ENCODE results near the gene KCTD1. TPM values are rescaled to one million over a fixed set of nuclear protein-coding genes. Genes with fewer than 3 reads are reported as not detected.

The KCTD1 gene
- total RNA-seq, 1 donor from 2014 or later = 17.1 TPM

- no peak overlapping the region for H2AFZ ChIP-seq (replicated peaks)
- no peak overlapping the region for H3K4me3 ChIP-seq
- no peak overlapping the region for H3K4me3 Mint-ChIP-seq
- peaks cover 5% of the 10 kb centered on the region for H3K36me3 Mint-ChIP-seq
- no peaks in the 10 kb centered on the region for H3K36me3 ChIP-seq
- H3F3A ChIP-seq (ENCODE audit: low read depth) = no peaks in the 10 kb centered on the region
- no peaks in the 10 kb centered on the region for H3K9me3 ChIP-seq (ENCODE audit: low read depth)
- no peak overlapping the region for H3K27ac ChIP-seq
- H3K27me3 Mint-ChIP-seq (ENCODE audit: insufficient read depth, low read depth) = peaks cover 2% of the 10 kb centered on the region
- H3K9ac ChIP-seq = no peak overlapping the region
- no peak overlapping the region for H3K4me2 ChIP-seq
- H3K9me3 Mint-ChIP-seq = no peaks in the 10 kb centered on the region
- H4K20me1 ChIP-seq (ENCODE audit: low read depth) = peaks cover 18% of the 10 kb centered on the region
- H3K79me2 ChIP-seq (ENCODE audit: low read depth) = peaks cover 6% of the 10 kb centered on the region
- no peaks in the 10 kb centered on the region for H3K27me3 ChIP-seq
- H3K4me1 Mint-ChIP-seq = peaks cover 26% of the 10 kb centered on the region
- H3K27ac Mint-ChIP-seq = no peak overlapping the region
- TF ChIP-seq EZH2phosphoT487 (IDR thresholded peaks at IDR 0.05) = no peak
- TF ChIP-seq EZH2 (IDR thresholded peaks at IDR 0.05) = no peak
- TF ChIP-seq, protein P1, sequence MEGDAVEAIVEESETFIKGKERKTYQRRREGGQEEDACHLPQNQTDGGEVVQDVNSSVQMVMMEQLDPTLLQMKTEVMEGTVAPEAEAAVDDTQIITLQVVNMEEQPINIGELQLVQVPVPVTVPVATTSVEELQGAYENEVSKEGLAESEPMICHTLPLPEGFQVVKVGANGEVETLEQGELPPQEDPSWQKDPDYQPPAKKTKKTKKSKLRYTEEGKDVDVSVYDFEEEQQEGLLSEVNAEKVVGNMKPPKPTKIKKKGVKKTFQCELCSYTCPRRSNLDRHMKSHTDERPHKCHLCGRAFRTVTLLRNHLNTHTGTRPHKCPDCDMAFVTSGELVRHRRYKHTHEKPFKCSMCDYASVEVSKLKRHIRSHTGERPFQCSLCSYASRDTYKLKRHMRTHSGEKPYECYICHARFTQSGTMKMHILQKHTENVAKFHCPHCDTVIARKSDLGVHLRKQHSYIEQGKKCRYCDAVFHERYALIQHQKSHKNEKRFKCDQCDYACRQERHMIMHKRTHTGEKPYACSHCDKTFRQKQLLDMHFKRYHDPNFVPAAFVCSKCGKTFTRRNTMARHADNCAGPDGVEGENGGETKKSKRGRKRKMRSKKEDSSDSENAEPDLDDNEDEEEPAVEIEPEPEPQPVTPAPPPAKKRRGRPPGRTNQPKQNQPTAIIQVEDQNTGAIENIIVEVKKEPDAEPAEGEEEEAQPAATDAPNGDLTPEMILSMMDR (IDR thresholded peaks at IDR 0.05) = no peak
- peaks cover 4% of the 10 kb centered on the region for H3K4me1 ChIP-seq
- no peak for DNase-seq (ENCODE audit: low spot score)
Observed at GRCh38 chr18:26536664-26537063, 11.7 kb downstream of the KCTD1 start.

DNA sequence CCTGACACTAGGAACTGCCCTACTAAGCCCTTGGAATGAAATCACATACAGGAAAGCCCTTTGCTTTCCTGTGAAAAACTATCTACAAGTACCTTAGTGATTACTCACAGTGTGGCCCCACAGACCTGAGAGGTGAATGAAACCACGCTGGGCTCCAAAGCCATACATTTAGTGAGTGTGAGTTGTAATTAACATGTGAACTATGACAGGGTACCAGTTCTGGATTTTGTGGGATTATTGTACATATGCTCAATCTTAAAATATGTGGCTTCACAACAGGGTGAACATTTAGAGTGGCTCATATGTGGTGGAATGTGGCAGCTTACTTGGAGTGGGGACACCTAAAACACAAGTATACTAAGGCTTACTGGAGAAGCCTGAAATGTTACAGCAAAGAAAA lies 12.3 kb downstream of the KCTD1 start:
- Histone ChIP-seq H3K9me3 (ENCODE audit: low read depth) (no peaks in the 10 kb centered on the region), H3K27ac (no peak overlapping the region), H2AFZ (replicated peaks) (no peak overlapping the region), H3K9ac (no peak overlapping the region), H3K27me3 (no peaks in the 10 kb centered on the region), H3K79me2 (ENCODE audit: low read depth) (no peaks in the 10 kb centered on the region), H3K4me3 (no peak overlapping the region), H3K36me3 (no peaks in the 10 kb centered on the region), H4K20me1 (ENCODE audit: low read depth) (peaks cover 15% of the 10 kb centered on the region), H3K4me2 (no peak overlapping the region), H3K4me1 (peaks cover 6% of the 10 kb centered on the region), H3F3A (ENCODE audit: low read depth) (no peaks in the 10 kb centered on the region)
- Mint-ChIP-seq H3K27me3 (ENCODE audit: insufficient read depth, low read depth) (peaks cover 2% of the 10 kb centered on the region), H3K4me3 (no peak overlapping the region), H3K9me3 (no peaks in the 10 kb centered on the region), H3K27ac (no peak overlapping the region), H3K4me1 (peaks cover 20% of the 10 kb centered on the region), H3K36me3 (peaks cover 1% of the 10 kb centered on the region)
- no peak for DNase-seq (ENCODE audit: low spot score)
- TF ChIP-seq EZH2 (IDR thresholded peaks at IDR 0.05) (no peak), EZH2phosphoT487 (IDR thresholded peaks at IDR 0.05) (no peak)
- TF ChIP-seq, protein P1 (IDR thresholded peaks at IDR 0.05) = no peak

GRCh38 chr18:26535630-26536029 lies 12.7 kb downstream of the KCTD1 start:
- Histone ChIP-seq H3K27ac (no peak overlapping the region), H3K4me1 (peaks cover 6% of the 10 kb centered on the region), H3K79me2 (ENCODE audit: low read depth) (no peaks in the 10 kb centered on the region), H4K20me1 (ENCODE audit: low read depth) (peaks cover 11% of the 10 kb centered on the region), H3K9me3 (ENCODE audit: low read depth) (no peaks in the 10 kb centered on the region), H2AFZ (replicated peaks) (no peak overlapping the region), H3K36me3 (no peaks in the 10 kb centered on the region), H3K4me3 (no peak overlapping the region), H3K27me3 (no peaks in the 10 kb centered on the region), H3K9ac (no peak overlapping the region), H3K4me2 (no peak overlapping the region), H3F3A (ENCODE audit: low read depth) (no peaks in the 10 kb centered on the region)
- Mint-ChIP-seq H3K9me3 (no peaks in the 10 kb centered on the region), H3K27ac (no peak overlapping the region), H3K4me1 (peaks cover 16% of the 10 kb centered on the region), H3K27me3 (ENCODE audit: insufficient read depth, low read depth) (peaks cover 2% of the 10 kb centered on the region), H3K36me3 (no peaks in the 10 kb centered on the region), H3K4me3 (no peak overlapping the region)
- TF ChIP-seq, protein P1 (IDR thresholded peaks at IDR 0.05) = no peak
- TF ChIP-seq EZH2phosphoT487 (IDR thresholded peaks at IDR 0.05) (no peak), EZH2 (IDR thresholded peaks at IDR 0.05) (no peak)
- DNase-seq (ENCODE audit: low spot score) = no peak

Measured in neural progenitor cell (in vitro differentiated cells).